ENCODE data around the gene PUM2. TPM values are rescaled to one million over a fixed set of nuclear protein-coding genes. Genes with fewer than 3 reads are reported as not detected.

The PUM2 gene
- total RNA-seq, 1 donor from 2014 or later: 112 TPM

DNA sequence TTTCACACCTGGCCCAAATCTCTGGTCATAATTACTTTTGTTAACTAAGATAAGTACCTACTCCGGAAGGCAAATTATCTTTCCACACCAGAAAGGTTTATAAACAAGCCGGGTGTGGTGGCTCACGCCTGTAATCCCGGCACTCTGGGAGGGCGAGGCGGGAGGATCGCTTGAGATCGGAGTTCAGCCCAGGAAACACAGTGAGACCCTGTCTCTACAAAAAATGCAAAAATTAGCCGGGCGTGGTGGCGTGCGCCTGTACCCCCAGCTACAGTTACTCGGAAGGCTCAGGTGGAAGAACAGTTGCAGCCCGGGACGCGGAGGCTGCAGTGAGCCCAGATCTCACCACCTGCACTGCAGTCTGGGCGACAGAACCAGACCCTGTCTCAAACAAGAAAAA lies 2.1 kb downstream of the PUM2 start:
- Mint-ChIP-seq H3K27me3 (no peaks in the 10 kb centered on the region), H3K36me3 (peaks cover 21% of the 10 kb centered on the region), H3K9me3 (no peaks in the 10 kb centered on the region), H3K4me3 (peak overlapping the region; percentile 89), H3K4me1 (ENCODE audit: unreplicated experiment) (peaks cover 45% of the 10 kb centered on the region), H3K27ac (peak overlapping the region; percentile 80)
- DNase-seq (ENCODE audit: extremely low spot score, unreplicated experiment): no peak
- TF ChIP-seq, protein P1, sequence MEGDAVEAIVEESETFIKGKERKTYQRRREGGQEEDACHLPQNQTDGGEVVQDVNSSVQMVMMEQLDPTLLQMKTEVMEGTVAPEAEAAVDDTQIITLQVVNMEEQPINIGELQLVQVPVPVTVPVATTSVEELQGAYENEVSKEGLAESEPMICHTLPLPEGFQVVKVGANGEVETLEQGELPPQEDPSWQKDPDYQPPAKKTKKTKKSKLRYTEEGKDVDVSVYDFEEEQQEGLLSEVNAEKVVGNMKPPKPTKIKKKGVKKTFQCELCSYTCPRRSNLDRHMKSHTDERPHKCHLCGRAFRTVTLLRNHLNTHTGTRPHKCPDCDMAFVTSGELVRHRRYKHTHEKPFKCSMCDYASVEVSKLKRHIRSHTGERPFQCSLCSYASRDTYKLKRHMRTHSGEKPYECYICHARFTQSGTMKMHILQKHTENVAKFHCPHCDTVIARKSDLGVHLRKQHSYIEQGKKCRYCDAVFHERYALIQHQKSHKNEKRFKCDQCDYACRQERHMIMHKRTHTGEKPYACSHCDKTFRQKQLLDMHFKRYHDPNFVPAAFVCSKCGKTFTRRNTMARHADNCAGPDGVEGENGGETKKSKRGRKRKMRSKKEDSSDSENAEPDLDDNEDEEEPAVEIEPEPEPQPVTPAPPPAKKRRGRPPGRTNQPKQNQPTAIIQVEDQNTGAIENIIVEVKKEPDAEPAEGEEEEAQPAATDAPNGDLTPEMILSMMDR (conservative IDR thresholded peaks at IDR 0.05): no peak

DNA sequence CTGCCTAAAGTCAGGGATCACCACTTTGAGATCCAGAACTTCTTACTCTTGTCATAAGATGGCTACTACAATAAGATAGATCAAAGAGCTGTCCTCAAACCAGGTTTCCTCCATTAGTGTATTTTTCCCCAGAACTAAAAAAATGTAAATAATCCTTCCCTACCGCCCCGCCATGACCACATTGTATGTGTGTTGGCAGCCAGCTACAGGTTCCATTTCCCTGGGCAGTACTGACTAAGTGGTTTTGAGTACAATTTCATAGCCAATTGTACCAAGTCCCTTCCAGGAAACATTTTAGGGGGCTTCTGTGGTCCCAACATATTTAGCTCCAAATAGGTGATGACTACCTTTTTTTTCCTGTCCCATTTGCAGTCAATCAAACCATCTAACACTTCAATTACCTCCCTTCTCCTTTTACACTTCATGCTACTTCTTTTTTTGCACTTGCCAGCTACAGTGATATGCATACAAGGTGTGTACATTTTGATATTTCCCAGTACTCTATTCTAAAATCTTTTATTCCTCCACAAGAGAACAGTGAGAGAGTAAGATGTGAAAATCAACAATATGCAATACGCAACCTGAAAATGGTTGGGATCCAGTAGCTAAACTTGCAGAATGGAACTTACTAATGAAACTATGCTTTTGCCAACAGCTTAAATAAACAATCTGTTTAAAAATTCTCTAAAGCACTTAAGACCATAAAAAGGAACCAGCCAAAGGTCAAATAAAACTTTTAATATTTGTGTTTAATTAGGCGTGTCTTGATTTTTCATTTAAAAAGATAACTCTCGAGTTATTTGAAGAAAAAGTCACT lies 3.9 kb downstream of the PUM2 start:
- Mint-ChIP-seq H3K36me3 (peaks cover 21% of the 10 kb centered on the region), H3K4me3 (peak overlapping the region; percentile 70), H3K27me3 (no peaks in the 10 kb centered on the region), H3K9me3 (no peaks in the 10 kb centered on the region), H3K4me1 (ENCODE audit: unreplicated experiment) (peaks cover 39% of the 10 kb centered on the region), H3K27ac (peak overlapping the region; percentile 38)
- DNase-seq (ENCODE audit: extremely low spot score, unreplicated experiment): no peak
- TF ChIP-seq, protein P1 (conservative IDR thresholded peaks at IDR 0.05): no peak

DNA sequence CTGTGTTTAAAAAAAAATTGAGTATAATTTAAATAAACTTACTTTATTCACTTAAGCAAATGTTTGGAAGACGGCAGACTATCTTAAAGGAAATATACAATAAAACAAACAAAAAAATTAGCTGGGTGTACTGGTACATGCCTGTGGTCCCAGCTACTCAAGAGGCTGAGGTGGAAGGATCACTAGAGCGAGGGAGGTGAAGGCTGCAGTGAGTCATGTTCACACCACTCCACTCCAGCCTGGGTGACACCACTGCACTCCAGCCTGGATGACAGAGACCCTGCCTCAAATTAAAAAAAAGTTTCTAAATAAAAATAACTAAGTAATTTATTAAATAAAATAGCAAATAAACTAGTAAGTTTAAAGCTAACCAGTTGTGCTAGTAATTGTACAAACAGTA lies 7.5 kb downstream of the PUM2 start:
- Mint-ChIP-seq H3K27me3 (no peaks in the 10 kb centered on the region), H3K4me3 (no peak overlapping the region), H3K27ac (no peak overlapping the region), H3K9me3 (no peaks in the 10 kb centered on the region), H3K4me1 (ENCODE audit: unreplicated experiment) (peaks cover 39% of the 10 kb centered on the region), H3K36me3 (peaks cover 19% of the 10 kb centered on the region)
- DNase-seq (ENCODE audit: extremely low spot score, unreplicated experiment): no peak
- TF ChIP-seq, protein P1 (conservative IDR thresholded peaks at IDR 0.05): no peak

DNA sequence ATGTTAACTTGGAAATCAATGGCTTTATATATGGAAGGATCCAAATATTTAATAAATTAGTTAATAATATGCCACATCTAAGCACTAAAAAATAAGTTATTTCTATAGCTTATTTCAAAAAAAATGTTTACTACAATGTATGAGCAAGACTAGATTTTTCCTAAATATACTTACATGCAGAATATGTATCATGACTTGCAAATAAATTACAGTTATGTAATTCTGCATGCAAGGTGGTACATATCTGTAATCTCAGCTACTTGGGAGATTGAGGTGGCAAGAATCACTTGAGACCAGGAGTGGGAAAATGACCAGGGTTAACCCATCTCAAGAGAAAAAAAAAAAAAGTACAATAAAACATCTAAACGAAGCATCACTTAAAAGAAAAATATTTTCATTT lies 11.6 kb downstream of the PUM2 start:
- DNase-seq (ENCODE audit: extremely low spot score, unreplicated experiment): no peak
- TF ChIP-seq, protein P1 (conservative IDR thresholded peaks at IDR 0.05): no peak
- H3K4me1 Mint-ChIP-seq (ENCODE audit: unreplicated experiment): peaks cover 25% of the 10 kb centered on the region
- H3K4me3 Mint-ChIP-seq: no peak overlapping the region
- H3K9me3 Mint-ChIP-seq: no peaks in the 10 kb centered on the region
- peaks cover 3% of the 10 kb centered on the region for H3K36me3 Mint-ChIP-seq
- H3K27ac Mint-ChIP-seq: no peak overlapping the region
- no peaks in the 10 kb centered on the region for H3K27me3 Mint-ChIP-seq

DNA sequence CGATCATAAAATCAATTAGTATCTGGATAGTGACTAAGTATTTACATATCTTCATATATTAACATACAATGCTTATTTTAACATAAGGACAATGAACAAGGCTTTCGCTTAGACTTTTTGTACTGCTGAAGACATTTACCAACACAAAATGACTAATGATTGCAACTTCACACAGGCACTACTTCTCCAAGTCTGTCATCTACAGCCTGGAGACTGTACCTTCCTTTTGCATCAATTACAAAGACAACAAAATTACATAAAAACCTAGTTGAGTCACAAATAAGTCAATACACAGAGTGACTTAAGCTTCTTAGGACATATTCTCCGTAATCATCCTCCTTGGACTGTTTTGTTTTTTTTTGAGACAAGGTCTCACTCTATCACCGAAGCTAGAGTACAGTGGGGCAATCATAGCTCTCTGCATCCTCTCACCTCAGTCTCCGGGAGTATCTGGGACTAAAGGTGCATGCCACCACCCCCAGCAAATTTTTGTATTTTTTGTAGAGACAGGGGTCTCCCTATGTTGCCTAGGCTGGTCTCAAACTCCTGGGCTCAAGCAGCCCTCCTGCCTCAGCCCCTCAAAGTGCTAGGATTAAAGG lies 15.9 kb downstream of the PUM2 start:
- H3K36me3 Mint-ChIP-seq: peaks cover 26% of the 10 kb centered on the region
- no peaks in the 10 kb centered on the region for H3K9me3 Mint-ChIP-seq
- H3K4me1 Mint-ChIP-seq (ENCODE audit: unreplicated experiment): peaks cover 37% of the 10 kb centered on the region
- H3K4me3 Mint-ChIP-seq: no peak overlapping the region
- TF ChIP-seq, protein P1 (conservative IDR thresholded peaks at IDR 0.05): no peak
- DNase-seq (ENCODE audit: extremely low spot score, unreplicated experiment): no peak
- no peaks in the 10 kb centered on the region for H3K27me3 Mint-ChIP-seq
- H3K27ac Mint-ChIP-seq: no peak overlapping the region
